Measurements from ENCODE around the gene TEX22.

TEX22 gene

GRCh38 chr14:105439179-105439578 lies 40.8 kb downstream of the TEX22 start:
- Histone ChIP-seq H3K4me3 (ENCODE audit: low read length) (no peak overlapping the region), H2BK15ac (replicated peaks; ENCODE audit: low read depth) (no peak overlapping the region), H3K56ac (ENCODE audit: low read length) (no peak overlapping the region), H3K79me1 (ENCODE audit: low read length) (peaks cover 37% of the 10 kb centered on the region), H3K4ac (ENCODE audit: low read depth, low read length) (no peak overlapping the region), H3K79me2 (ENCODE audit: control insufficient read depth, insufficient read depth, low read length) (peaks cover 37% of the 10 kb centered on the region), H3K4me2 (ENCODE audit: low read length) (no peak overlapping the region), H3K4me1 (ENCODE audit: control insufficient read depth, low read depth, low read length) (no peaks in the 10 kb centered on the region), H3K36me3 (ENCODE audit: control insufficient read depth, insufficient read depth, low read length) (no peaks in the 10 kb centered on the region), H3K27me3 (ENCODE audit: insufficient read depth, low read length, poor library complexity) (no peaks in the 10 kb centered on the region), H4K8ac (ENCODE audit: low read depth, low read length) (no peak overlapping the region), H2BK5ac (ENCODE audit: low read length) (no peak overlapping the region), H3K27ac (ENCODE audit: low read depth, low read length) (no peak overlapping the region), H2AK5ac (ENCODE audit: low read length) (no peak overlapping the region), H4K5ac (ENCODE audit: low read length) (no peak overlapping the region), H3K23ac (ENCODE audit: low read length) (no peak overlapping the region), H3K9ac (ENCODE audit: low read length) (no peak overlapping the region), H3K18ac (ENCODE audit: low read length) (no peak overlapping the region), H2BK120ac (ENCODE audit: low read depth, low read length) (no peak overlapping the region)
- WGBS (ENCODE audit: extremely low coverage, insufficient coverage, low lambda C conversion rate) = no CpG with 5 or more reads among the region's 11 CpGs
- no peak for DNase-seq

GRCh38 chr14:105439710-105440553 lies 41.6 kb downstream of the TEX22 start:
- DNase-seq = no peak

GRCh38 chr14:105440554-105440900 lies 42.2 kb downstream of the TEX22 start:
- H3K23ac ChIP-seq (ENCODE audit: low read length) = no peak overlapping the region
- H2BK120ac ChIP-seq (ENCODE audit: low read depth, low read length) = no peak overlapping the region
- H4K8ac ChIP-seq (ENCODE audit: low read depth, low read length) = no peak overlapping the region
- H3K79me1 ChIP-seq (ENCODE audit: low read length) = peaks cover 31% of the 10 kb centered on the region
- H3K4me2 ChIP-seq (ENCODE audit: low read length) = no peak overlapping the region
- H3K56ac ChIP-seq (ENCODE audit: low read length) = no peak overlapping the region
- no peaks in the 10 kb centered on the region for H3K4me1 ChIP-seq (ENCODE audit: control insufficient read depth, low read depth, low read length)
- no peak overlapping the region for H2BK5ac ChIP-seq (ENCODE audit: low read length)
- H3K79me2 ChIP-seq (ENCODE audit: control insufficient read depth, insufficient read depth, low read length) = peaks cover 29% of the 10 kb centered on the region
- H3K27me3 ChIP-seq (ENCODE audit: insufficient read depth, low read length, poor library complexity) = no peaks in the 10 kb centered on the region
- no peak overlapping the region for H3K18ac ChIP-seq (ENCODE audit: low read length)
- H3K4me3 ChIP-seq (ENCODE audit: low read length) = no peak overlapping the region
- H3K4ac ChIP-seq (ENCODE audit: low read depth, low read length) = no peak overlapping the region
- H3K9ac ChIP-seq (ENCODE audit: low read length) = no peak overlapping the region
- no peak overlapping the region for H3K27ac ChIP-seq (ENCODE audit: low read depth, low read length)
- H4K5ac ChIP-seq (ENCODE audit: low read length) = no peak overlapping the region
- H2BK15ac ChIP-seq (replicated peaks; ENCODE audit: low read depth) = no peak overlapping the region
- H2AK5ac ChIP-seq (ENCODE audit: low read length) = no peak overlapping the region
- no peak for DNase-seq
- H3K36me3 ChIP-seq (ENCODE audit: control insufficient read depth, insufficient read depth, low read length) = no peaks in the 10 kb centered on the region
- WGBS (ENCODE audit: extremely low coverage, insufficient coverage, low lambda C conversion rate) = no CpG with 5 or more reads among the region's 15 CpGs

More at GRCh38 chr14:105439710-105440553, 41.6 kb downstream of the TEX22 start:
- Histone ChIP-seq H3K27me3 (ENCODE audit: insufficient read depth, low read length, poor library complexity) (no peaks in the 10 kb centered on the region), H4K8ac (ENCODE audit: low read depth, low read length) (no peak overlapping the region), H3K4ac (ENCODE audit: low read depth, low read length) (no peak overlapping the region), H3K36me3 (ENCODE audit: control insufficient read depth, insufficient read depth, low read length) (no peaks in the 10 kb centered on the region), H2BK15ac (replicated peaks; ENCODE audit: low read depth) (no peak overlapping the region), H3K27ac (ENCODE audit: low read depth, low read length) (no peak overlapping the region), H2BK120ac (ENCODE audit: low read depth, low read length) (no peak overlapping the region), H3K18ac (ENCODE audit: low read length) (no peak overlapping the region), H3K4me1 (ENCODE audit: control insufficient read depth, low read depth, low read length) (no peaks in the 10 kb centered on the region), H2BK5ac (ENCODE audit: low read length) (no peak overlapping the region), H3K79me1 (ENCODE audit: low read length) (peaks cover 35% of the 10 kb centered on the region), H3K4me2 (ENCODE audit: low read length) (no peak overlapping the region), H3K9ac (ENCODE audit: low read length) (no peak overlapping the region), H3K23ac (ENCODE audit: low read length) (no peak overlapping the region), H2AK5ac (ENCODE audit: low read length) (no peak overlapping the region), H4K5ac (ENCODE audit: low read length) (no peak overlapping the region), H3K79me2 (ENCODE audit: control insufficient read depth, insufficient read depth, low read length) (peaks cover 35% of the 10 kb centered on the region), H3K4me3 (ENCODE audit: low read length) (no peak overlapping the region), H3K56ac (ENCODE audit: low read length) (no peak overlapping the region)
- WGBS (ENCODE audit: extremely low coverage, insufficient coverage, low lambda C conversion rate) = no CpG with 5 or more reads among the region's 33 CpGs

GRCh38 chr14:105440992-105441391 lies 42.7 kb downstream of the TEX22 start:
- H3K36me3 ChIP-seq (ENCODE audit: control insufficient read depth, insufficient read depth, low read length) = no peaks in the 10 kb centered on the region
- H3K4me1 ChIP-seq (ENCODE audit: control insufficient read depth, low read depth, low read length) = no peaks in the 10 kb centered on the region
- H3K79me1 ChIP-seq (ENCODE audit: low read length) = peaks cover 32% of the 10 kb centered on the region
- peaks cover 26% of the 10 kb centered on the region for H3K79me2 ChIP-seq (ENCODE audit: control insufficient read depth, insufficient read depth, low read length)
- H4K8ac ChIP-seq (ENCODE audit: low read depth, low read length) = no peak overlapping the region
- DNase-seq = no peak
- H3K4me3 ChIP-seq (ENCODE audit: low read length) = no peak overlapping the region
- H2BK120ac ChIP-seq (ENCODE audit: low read depth, low read length) = no peak overlapping the region
- no CpG with 5 or more reads among the region's 9 CpGs for whole genome bisulfite sequencing (ENCODE audit: extremely low coverage, insufficient coverage, low lambda C conversion rate)
- no peak overlapping the region for H3K18ac ChIP-seq (ENCODE audit: low read length)
- no peak overlapping the region for H3K23ac ChIP-seq (ENCODE audit: low read length)
- no peak overlapping the region for H2BK15ac ChIP-seq (replicated peaks; ENCODE audit: low read depth)
- H3K4ac ChIP-seq (ENCODE audit: low read depth, low read length) = no peak overlapping the region
- no peak overlapping the region for H3K4me2 ChIP-seq (ENCODE audit: low read length)
- H3K56ac ChIP-seq (ENCODE audit: low read length) = no peak overlapping the region
- no peak overlapping the region for H2AK5ac ChIP-seq (ENCODE audit: low read length)
- no peak overlapping the region for H2BK5ac ChIP-seq (ENCODE audit: low read length)
- no peak overlapping the region for H4K5ac ChIP-seq (ENCODE audit: low read length)
- no peak overlapping the region for H3K9ac ChIP-seq (ENCODE audit: low read length)
- H3K27me3 ChIP-seq (ENCODE audit: insufficient read depth, low read length, poor library complexity) = no peaks in the 10 kb centered on the region
- H3K27ac ChIP-seq (ENCODE audit: low read depth, low read length) = no peak overlapping the region

GRCh38 chr14:105442125-105442524 lies 43.8 kb downstream of the TEX22 start:
- no peak overlapping the region for H3K56ac ChIP-seq (ENCODE audit: low read length)
- H4K8ac ChIP-seq (ENCODE audit: low read depth, low read length) = no peak overlapping the region
- no peaks in the 10 kb centered on the region for H3K27me3 ChIP-seq (ENCODE audit: insufficient read depth, low read length, poor library complexity)
- H2AK5ac ChIP-seq (ENCODE audit: low read length) = no peak overlapping the region
- H2BK15ac ChIP-seq (replicated peaks; ENCODE audit: low read depth) = no peak overlapping the region
- WGBS (ENCODE audit: extremely low coverage, insufficient coverage, low lambda C conversion rate) = no CpG with 5 or more reads among the region's 17 CpGs
- H2BK120ac ChIP-seq (ENCODE audit: low read depth, low read length) = no peak overlapping the region
- H4K5ac ChIP-seq (ENCODE audit: low read length) = no peak overlapping the region
- no peak overlapping the region for H3K4me3 ChIP-seq (ENCODE audit: low read length)
- H3K4me1 ChIP-seq (ENCODE audit: control insufficient read depth, low read depth, low read length) = no peaks in the 10 kb centered on the region
- peaks cover 30% of the 10 kb centered on the region for H3K79me1 ChIP-seq (ENCODE audit: low read length)
- H3K4me2 ChIP-seq (ENCODE audit: low read length) = no peak overlapping the region
- H3K18ac ChIP-seq (ENCODE audit: low read length) = no peak overlapping the region
- no peak overlapping the region for H3K23ac ChIP-seq (ENCODE audit: low read length)
- no peaks in the 10 kb centered on the region for H3K36me3 ChIP-seq (ENCODE audit: control insufficient read depth, insufficient read depth, low read length)
- no peak overlapping the region for H3K4ac ChIP-seq (ENCODE audit: low read depth, low read length)
- H2BK5ac ChIP-seq (ENCODE audit: low read length) = no peak overlapping the region
- no peak overlapping the region for H3K27ac ChIP-seq (ENCODE audit: low read depth, low read length)
- H3K9ac ChIP-seq (ENCODE audit: low read length) = no peak overlapping the region
- no peak for DNase-seq
- peaks cover 16% of the 10 kb centered on the region for H3K79me2 ChIP-seq (ENCODE audit: control insufficient read depth, insufficient read depth, low read length)

GRCh38 chr14:105442834-105443233 lies 44.5 kb downstream of the TEX22 start:
- no peak overlapping the region for H2AK5ac ChIP-seq (ENCODE audit: low read length)
- no peak overlapping the region for H3K4me3 ChIP-seq (ENCODE audit: low read length)
- no CpG with 5 or more reads among the region's 12 CpGs for WGBS (ENCODE audit: extremely low coverage, insufficient coverage, low lambda C conversion rate)
- no peak overlapping the region for H3K4me2 ChIP-seq (ENCODE audit: low read length)
- H3K23ac ChIP-seq (ENCODE audit: low read length) = no peak overlapping the region
- H3K27ac ChIP-seq (ENCODE audit: low read depth, low read length) = no peak overlapping the region
- H3K79me1 ChIP-seq (ENCODE audit: low read length) = peaks cover 24% of the 10 kb centered on the region
- no peak overlapping the region for H4K5ac ChIP-seq (ENCODE audit: low read length)
- no peak overlapping the region for H3K9ac ChIP-seq (ENCODE audit: low read length)
- H2BK5ac ChIP-seq (ENCODE audit: low read length) = no peak overlapping the region
- no peak overlapping the region for H2BK120ac ChIP-seq (ENCODE audit: low read depth, low read length)
- DNase-seq = no peak
- no peaks in the 10 kb centered on the region for H3K27me3 ChIP-seq (ENCODE audit: insufficient read depth, low read length, poor library complexity)
- no peak overlapping the region for H3K18ac ChIP-seq (ENCODE audit: low read length)
- H2BK15ac ChIP-seq (replicated peaks; ENCODE audit: low read depth) = no peak overlapping the region
- peaks cover 9% of the 10 kb centered on the region for H3K79me2 ChIP-seq (ENCODE audit: control insufficient read depth, insufficient read depth, low read length)
- H3K4ac ChIP-seq (ENCODE audit: low read depth, low read length) = no peak overlapping the region
- H3K4me1 ChIP-seq (ENCODE audit: control insufficient read depth, low read depth, low read length) = no peaks in the 10 kb centered on the region
- no peaks in the 10 kb centered on the region for H3K36me3 ChIP-seq (ENCODE audit: control insufficient read depth, insufficient read depth, low read length)
- H3K56ac ChIP-seq (ENCODE audit: low read length) = no peak overlapping the region
- H4K8ac ChIP-seq (ENCODE audit: low read depth, low read length) = no peak overlapping the region
